ENCODE results near the gene HELZ2.
"Not testable (repeated sequence)": the region's sequence is repeated elsewhere in the genome, so short reads cannot be mapped to it uniquely, and the experiment has no call there.

Gene HELZ2

DNA sequence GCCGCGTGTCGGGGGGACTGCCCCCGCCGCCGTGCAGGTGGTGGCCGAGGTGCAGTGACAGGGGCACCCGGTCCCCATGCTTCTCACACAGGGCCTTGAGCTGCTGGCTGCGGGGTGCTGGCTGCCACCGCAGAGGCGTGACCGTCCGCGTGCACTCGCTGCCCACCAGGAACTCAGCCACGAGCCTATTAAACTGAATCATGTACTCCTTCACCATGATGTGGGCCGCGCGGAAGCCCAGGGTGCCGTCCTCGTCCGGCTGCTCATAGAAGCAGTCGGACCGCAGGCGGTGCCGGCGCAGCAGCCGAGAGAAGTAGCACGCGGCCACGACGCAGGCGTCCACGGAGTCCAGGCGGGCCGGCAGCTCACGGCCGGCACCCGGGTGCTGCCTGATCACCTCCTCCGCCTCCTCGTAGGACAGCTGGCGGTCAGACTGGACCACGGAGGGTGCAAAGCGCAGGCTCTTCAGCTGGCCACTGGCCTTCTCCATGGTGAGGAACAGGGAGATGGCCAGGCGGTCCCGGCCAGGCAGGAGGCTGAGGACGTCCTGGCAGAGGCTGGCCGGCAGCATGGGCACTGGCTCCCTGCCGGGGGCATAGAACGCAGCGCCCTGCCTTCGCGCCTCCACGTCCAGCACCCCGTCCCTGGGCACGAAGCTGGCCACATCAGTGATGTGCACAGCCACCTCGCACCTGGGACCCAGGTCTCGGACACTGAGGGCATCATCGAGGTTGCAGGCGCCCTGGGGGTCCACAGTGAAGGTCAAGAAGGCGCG, 9.8 kb downstream of the HELZ2 start:
- no peak for DNase-seq (ENCODE audit: low read depth)

DNA sequence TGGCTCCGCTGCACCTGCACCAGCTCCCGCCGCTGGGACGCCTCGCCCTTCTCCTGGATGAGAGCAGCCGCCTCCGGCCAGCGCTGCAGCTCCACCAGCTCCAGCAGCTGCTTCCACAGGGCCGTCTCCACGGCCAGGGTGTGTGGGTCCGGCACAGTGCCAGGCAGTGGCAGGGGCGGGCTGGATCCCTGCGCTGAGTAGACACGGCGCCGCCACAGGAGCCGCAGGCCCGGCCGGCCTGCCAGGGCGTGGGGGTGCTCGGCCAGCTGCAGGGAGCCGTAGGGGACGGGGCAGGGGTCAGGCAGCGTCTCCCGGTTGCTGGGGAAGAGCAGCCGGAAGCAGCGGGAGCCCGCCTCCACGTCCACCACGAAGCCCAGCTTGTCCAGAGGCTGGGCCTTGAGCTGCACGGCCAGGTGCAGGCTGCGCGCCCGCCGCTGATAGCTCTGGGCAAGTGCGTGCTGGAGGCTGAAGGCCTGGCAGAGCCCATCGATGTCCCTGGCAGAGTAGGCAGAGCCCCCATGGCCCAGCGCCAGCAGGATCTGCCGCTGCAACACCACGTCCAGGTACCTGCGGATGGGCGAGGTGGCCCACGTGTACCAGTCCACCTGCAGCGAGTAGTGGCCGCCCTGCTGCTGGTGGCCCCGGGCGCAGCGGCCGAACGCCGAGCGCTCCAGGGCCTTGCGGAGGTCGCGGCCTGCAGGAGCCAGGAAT, 10.7 kb downstream of the HELZ2 start:
- DNase-seq (ENCODE audit: low read depth) = no peak

DNA sequence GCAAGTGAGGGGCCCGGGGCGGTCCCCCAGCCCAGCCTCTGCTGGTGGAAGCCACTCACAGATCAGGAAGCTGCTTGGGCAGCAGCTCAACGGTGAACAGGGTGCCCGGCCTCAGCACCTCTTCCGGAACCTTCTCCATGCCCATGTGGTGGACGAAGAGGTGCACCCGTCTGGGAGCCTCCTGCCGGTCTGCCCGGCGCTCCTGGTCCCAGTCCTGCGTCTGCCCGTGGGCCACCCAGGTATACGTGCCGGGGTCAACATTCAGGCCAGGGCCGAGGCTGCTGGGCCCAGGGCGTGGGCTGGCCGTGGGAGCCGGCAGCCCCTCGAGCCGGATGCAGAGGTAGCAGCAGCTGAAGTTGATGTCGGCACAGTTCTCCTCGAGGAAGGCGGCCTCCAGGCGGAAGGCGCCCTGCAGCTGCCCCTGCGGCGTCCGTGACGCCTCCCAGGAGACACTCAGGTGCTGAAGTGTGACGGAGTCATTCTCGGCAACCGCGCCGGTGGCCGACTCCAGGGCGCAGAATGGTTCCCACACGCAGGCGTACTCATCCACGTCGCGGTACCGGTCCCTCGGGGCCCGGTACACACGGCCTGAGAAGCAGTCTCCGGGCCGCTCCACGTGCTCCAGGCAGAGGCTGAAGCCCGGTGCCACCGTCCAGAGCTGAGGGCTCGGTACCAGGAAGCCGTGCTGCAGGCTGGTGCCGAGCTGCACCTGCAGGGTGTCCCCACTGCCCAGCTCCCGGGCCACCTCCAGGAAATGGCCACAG, 11.4 kb downstream of the HELZ2 start:
- no peak for DNase-seq (ENCODE audit: low read depth)

DNA sequence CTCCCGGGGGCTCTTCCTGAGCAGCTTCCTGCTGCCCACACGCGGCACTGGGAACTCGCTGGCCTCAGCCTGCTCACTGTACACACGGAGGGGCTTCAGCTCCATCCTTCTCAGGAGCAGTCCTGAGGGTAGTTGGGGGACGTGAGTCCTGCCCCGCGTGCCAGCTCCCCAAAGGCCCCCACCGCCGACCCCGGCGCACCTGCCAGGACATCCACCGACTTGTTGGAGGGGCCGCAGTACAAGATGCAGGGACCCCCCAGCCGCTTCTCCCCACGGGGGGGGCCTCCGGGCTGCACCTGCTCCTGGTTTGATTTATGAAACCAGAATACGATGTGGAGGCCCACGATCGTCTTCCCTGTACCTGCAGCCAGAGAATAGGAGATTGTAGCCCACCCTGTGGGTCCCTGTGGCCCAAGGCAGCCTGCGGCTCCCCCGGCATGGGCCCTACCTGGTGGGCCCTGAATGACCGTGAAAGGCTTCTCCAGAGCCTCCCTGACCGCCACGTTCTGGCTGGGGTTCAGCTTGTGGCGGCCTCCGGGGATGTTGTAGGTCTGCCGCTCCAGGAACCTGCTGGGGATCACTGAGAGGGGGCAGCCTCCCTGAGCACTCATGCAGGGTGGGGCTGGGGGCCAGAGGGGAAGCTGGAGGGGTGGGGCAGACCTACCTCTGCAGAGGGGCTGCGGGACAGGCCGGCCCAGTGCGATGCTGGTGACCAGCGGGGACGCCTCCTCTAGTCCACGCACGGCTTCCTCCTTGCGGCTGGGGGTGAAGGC, 12.2 kb downstream of the HELZ2 start:
- no peak for DNase-seq (ENCODE audit: low read depth)

DNA sequence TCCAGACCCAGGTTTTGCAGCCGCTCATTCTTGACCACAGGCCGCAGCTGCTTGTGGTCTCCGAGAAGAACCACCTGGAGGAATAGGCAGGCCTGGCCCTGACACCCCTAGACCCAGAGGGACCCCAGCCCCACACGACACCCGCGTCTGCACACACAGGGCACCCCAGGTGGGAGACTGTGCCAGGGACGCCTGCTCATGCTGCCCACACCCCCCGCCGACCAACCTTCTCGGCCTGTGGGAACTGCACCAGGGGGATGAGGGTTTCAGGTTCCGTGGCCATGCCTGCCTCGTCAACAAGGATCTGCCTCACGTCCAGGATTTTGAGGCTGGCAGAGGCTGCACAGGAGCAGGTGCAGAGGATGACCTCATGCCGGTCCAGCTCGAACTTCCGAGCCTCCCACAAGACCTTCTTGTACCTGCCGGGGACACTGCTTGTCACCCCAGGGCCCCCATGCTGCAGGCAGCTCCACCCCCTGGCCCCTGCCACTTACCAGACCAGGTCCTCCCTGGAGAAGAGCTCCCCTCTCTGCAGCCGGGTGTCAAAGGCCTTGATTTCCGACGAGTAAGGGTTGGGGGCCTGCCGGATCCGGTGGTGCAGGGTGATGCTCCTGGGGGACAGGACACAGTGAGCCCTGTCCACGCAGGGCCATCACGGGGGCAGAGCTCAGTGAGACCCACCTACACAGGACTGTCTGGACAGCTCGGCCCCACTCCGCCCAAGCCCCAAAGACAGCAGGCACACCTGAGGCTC, 13.0 kb downstream of the HELZ2 start:
- DNase-seq (ENCODE audit: low read depth) = no peak

DNA sequence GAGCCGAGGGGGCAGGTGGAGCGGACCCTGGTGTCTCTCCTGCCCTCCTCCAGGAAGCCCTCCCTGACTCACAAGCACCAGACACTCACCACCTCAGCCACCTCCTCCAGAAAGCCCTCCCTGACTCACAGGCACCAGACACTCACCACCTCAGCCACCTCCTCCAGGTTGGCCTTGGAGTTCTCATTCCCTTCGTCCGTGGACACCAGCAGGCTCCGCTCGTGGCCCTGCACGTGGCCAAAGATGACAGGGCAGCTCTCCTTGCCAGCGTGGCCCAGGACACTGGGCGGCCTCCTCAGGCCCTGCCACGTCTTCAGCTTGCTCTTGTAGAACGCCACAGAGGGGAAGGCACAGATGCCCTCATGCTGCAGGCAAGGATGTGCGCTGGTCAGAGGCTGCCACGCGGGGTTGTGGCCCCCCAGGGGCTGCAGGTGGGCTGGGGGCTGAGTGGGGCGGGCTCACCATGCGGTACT, 13.7 kb downstream of the HELZ2 start:
- no peak for DNase-seq (ENCODE audit: low read depth)

DNA sequence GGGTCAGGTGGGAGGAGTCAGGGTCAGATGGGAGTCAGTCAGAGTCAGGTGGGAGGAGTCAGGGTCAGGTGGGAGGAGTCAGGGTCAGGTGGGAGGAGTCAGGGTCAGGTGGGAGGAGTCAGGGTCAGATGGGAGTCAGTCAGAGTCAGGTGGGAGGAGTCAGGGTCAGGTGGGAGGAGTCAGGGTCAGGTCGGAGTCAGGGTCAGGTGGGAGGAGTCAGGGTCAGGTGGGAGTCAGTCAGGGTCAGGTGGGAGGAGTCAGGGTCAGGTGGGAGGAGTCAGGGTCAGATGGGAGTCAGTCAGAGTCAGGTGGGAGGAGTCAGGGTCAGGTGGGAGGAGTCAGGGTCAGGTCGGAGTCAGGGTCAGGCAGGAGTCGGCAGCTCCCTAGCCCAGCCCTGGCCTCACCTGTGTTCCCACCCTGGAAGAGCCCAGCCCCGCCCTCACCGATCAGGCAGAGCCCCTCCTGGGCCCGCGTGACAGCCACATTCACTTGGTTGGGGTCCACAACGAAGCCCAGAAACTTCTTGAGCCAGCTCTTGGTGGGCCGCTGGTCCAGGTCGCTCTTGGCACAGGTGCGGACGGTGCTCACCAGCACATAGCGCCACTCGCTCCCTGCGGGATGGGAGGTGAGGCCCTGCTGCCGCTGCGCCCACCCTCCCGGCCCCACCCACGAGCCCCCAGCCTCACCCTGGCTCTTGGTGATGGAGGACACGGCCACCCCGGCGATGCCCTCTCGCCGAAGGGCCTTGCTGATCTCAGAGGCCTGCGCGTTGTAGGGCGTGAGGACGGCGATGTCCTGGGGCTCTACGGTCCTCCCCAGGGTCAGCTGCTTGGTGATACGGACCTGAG, 14.3 kb downstream of the HELZ2 start:
- DNase-seq (ENCODE audit: low read depth) = not testable (repeated sequence)

DNA sequence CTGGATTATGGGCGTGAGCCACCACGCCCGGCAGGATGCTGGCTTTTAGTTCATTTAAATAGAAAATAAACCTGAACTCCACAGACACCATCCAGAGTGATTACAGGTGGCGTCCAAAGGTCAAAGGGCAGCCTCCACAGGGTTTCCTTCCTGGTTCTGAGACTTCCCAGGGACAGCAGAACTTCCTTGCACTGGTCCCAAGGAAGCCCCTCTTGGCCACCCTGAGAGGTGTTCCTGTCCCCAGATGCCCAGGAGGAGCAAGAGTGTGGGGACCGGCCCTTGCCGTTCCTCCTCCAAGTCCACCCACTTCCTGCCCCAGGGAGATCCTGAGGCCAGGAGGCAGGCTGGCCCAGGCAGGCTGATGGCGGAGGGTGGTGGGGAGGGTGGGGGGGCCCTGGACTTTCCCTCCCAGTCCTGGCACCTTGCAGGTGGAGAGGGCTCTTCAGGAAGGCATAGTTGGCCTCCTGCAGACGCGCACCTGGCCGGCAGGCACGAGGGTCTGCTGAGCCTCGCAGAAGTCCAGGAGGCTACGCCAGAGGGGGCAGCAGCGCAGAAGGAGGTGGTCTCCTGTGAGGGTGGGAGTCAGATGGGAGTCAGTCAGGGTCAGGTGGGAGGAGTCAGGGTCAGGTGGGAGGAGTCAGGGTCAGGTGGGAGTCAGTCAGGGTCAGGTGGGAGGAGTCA, 15.1 kb downstream of the HELZ2 start:
- no peak for DNase-seq (ENCODE audit: low read depth)

DNA sequence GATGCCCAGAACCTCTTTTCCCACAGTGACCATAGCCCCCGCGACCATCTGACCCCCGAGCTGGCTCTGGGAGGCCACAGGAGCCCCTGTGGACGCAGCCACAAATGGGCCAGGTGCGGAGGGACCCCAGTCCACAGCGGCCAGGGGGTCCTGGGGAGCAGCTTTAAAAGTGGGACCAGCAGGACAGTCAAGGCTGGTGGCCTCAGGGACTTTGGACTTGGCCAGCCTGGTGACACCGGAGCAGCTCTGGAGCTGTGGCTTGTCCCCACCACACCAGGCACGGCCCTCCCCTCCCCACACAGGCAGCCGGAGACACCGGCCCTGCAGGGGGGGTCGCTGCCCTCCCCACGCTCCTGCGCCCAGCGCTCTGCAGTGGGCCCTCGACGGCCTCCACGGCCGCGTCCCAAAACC, 16.6 kb downstream of the HELZ2 start:
- no peak for DNase-seq (ENCODE audit: low read depth)

DNA sequence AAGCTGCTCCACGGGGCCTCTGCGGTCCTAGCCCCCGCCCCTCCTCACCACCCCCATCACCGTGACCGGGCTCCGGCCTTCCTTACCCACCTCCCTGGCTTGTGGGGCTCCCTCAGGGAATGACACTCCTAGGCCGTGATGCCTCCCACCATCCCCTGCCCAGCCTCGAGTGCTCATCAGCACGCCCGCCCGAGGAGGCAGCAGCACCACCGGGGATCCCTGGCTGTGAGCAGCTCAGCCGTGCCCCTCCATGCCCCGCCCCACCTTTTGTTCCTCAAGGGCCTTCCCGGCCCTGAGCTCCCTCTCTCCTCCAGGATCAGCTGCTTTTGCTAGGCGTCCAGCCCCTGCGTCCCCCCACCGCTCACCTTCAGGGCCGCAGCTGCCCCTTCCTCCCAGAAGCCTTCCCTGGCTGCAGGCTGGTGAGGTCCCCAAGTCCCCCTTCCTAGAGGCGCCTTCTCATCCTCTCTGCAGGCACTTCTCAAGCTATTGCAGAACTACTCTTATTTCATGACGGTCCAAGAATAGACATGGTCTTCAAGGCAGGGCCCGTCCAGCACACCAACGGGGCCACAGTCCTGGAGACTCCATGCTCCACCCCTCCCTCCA, 17.1 kb downstream of the HELZ2 start:
- no peak for DNase-seq (ENCODE audit: low read depth)

DNA sequence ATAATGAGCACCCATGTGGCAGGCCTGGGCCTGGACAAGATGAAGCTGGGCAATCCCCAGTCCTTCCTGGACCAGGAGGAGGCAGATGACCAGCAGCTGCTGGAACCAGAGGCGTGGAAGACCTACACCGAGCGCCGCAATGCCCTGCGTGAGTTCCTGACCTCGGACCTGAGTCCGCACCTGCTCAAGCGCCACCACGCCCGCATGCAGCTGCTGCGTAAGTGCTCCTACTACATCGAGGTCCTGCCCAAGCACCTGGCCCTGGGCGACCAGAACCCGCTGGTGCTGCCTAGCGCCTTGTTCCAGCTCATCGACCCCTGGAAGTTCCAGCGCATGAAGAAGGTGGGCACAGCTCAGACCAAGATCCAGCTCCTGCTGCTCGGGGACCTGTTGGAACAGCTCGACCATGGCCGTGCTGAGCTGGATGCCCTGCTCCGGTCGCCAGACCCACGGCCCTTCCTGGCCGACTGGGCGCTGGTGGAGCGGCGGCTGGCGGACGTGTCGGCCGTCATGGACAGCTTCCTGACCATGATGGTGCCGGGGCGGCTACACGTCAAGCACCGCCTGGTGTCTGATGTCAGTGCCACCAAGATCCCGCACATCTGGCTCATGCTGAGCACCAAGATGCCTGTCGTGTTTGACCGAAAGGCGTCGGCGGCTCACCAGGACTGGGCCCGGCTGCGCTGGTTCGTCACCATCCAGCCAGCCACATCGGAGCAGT, 18.2 kb downstream of the HELZ2 start:
- DNase-seq (ENCODE audit: low read depth) = no peak

DNA sequence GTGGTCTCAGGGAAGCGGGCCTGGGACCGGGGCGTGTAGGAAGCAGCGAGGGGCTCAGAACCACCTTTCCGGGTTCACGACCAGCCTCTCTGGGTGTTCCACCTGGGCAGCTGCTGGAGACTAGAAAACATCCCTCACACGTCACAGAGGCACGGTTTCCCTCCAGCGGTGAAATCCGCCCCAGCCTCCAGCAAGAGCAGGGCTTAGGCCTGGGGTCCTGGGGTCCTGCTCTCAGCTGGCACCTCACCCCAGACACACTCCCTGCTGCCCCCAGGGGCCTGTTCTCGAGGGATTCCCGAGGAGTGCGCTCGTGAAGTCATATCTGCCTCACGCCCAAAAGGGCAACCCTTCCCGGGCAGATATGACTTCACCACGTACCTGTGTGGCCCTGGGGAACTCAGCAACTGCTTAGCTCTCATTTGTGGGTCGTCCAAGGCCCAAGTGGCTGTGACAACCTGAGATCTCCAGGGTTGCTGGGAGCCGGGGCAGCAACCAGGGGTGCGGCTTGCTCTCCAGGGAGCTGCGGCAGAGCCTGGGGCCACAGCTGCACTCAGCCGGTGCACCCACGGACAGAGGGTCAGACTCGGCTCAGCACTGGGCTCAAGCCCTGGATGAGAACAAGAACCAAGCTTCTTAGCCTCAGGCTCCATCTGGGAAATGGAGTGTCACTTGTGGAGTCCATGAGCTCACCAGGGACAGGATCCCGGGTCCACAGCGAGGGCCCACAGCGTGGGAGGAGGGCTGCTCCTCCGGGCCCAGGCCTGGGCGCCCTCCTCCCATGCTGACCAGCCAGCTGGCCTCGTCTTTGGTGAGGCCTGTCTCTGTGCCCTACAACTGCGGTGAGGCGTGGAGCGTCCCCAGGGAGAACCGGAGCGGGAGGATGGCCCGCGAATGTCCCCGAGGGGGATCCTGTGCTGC, 19.4 kb downstream of the HELZ2 start:
- no peak for DNase-seq (ENCODE audit: low read depth)

DNA sequence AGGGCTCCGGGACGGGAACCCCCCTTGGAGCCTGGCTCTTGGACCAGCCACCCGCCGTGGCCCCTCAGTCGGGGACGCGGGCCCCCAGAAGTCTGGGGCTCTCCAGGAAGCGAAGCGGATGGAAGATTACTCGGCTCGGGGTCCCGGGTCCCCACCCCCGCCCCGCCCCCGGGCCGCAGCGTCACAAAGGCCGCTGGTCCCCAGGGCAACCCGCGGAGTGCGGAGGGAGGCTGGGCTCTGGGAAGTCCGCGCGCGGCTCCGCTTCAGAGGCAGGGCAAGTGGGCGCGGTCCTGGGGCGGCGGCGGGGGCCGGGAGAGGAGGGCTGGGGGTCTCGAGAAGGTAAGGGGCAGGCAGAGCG, 20.1 kb downstream of the HELZ2 start, which contains the start of gene FNDC11:
Gene FNDC11, plus strand, starts transcription at position 227 of the 358 bp plus-strand sequence. CDS start 1,505 bp downstream, outside the sequence.
- DNase-seq (ENCODE audit: low read depth) = no peak

DNA sequence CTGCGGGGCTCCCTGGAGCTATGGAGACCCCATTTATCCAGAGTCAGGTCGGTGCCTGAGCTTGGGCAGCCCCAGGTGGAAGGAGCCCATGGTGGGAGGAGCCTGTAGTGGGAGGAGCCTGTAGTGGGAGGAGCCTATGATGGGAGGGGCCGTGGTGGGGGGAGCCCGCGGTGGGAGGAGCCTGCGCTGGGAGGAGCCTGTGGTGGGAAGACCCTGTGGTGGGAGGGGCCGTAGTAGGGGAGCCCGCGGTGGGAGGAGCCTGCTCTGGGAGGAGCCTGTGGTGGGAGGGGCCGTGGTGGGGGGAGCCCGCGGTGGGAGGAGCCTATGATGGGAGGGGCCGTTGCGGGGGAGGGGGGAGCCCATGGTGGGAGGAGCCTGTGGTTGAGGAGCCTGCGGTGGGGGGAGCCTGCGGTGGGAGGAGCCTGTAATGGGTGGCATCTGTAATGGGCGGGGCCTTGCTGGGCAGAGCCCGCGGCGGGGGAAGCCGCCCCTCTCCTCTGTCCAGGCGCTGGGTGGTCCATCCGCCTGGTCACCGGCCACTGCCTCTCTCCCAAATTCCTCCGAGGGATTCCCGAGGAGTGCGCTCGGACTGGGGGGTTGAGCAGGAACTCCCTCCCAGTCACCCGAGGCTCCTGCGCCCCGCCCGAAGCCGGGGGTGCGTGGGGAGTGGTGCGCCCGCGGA, 20.6 kb downstream of the HELZ2 start:
- peak; percentile 71 for DNase-seq (ENCODE audit: low read depth)

DNA sequence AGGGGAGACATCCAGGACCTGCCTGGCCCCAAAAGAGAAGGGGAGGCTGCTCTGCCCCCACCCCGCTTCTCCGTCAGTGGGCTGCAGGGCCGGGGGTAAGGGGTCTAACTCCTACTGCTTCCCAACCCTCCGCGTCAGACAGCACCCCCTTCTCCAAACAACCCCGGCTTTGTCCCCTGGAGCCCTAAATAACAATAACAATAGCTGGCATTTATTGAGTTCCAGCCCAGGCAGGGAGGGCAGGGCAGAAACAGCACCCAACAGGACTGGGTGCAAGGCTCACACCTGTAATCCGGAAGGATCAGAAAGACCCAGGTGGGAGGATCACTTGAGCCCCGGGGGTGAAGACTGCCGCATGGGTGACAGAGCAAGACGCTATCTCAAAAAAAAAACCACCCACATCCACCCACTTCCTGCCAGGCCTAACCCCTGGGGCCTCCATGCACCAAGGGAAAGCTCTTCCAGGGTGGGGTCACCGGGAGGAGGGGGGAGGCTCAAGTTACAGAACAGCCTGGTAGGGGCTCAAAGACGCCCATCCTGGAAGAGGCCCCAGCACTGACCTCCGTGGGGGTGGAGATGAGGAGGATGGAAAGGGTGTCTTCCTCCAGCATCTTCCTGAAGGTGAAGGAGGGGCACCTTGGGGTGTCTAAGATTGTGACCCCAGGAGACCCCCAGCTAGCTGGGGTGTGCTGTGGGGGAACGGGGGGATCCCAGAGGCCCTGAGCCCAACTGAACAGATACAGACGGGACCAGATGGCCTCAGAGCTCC, 21.4 kb downstream of the HELZ2 start:
- no peak for DNase-seq (ENCODE audit: low read depth)

DNA sequence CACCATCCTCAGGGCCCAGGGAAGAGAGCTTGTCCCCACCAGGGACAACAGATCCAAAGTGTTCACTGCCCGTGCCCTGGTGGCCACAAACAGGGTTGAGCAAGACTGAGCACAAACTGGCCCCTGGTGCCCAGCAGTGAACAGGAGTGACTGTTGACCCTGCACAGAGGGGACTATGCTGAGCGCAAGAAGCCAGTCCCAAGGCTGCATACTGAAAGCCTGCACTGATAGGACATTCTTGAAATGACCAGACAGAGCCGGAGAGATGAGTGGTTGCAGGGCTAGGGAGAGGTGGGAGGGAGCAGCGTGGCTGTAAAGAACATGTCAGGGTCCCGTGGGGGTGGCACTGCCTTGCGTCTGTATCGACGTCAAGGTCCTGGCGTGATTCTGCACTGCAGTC, 23.0 kb downstream of the HELZ2 start:
- DNase-seq (ENCODE audit: low read depth) = no peak

Data from stimulated activated CD8-positive, alpha-beta memory T cell treated with anti-CD3 and anti-CD28 coated beads, Interleukin-7, amount 100 ng/mL, for 24 hours (primary cell).